ENCODE results near the gene MKLN1. TPM values are rescaled to one million over a fixed set of nuclear protein-coding genes. Genes with fewer than 3 reads are reported as not detected.

Gene MKLN1
- total and polyA plus RNA-seq, 4 donors = 7.1 to 48.4 (median 25.5) TPM

- H3K27ac ChIP-seq (ENCODE audit: low read depth in 1 of 2, low read length in 2 of 2) = no peak overlapping the region
- peaks cover 0 to 10% (median 5%) of the 10 kb centered on the region in 4 donors for H3K4me1 ChIP-seq (ENCODE audit: control insufficient read depth in 4 of 4, insufficient read depth in 4 of 4, low read length in 3 of 4)
- DNase-seq (ENCODE audit: low spot score) = no peak
- no peak overlapping the region for H3K4me3 ChIP-seq (ENCODE audit: low read depth in 1 of 3, low read length in 3 of 3)
- H3K27me3 ChIP-seq (ENCODE audit: control insufficient read depth in 4 of 4, insufficient read depth in 4 of 4, low read length in 3 of 4) = no peaks in the 10 kb centered on the region
- TF ChIP-seq ZBTB33 (IDR thresholded peaks at IDR 0.05) (no peak), EGR1 (IDR thresholded peaks at IDR 0.05; ENCODE audit: low read depth in 2 of 2) (no peak)
- H3K36me3 ChIP-seq (ENCODE audit: control insufficient read depth in 4 of 4, insufficient read depth in 3 of 4, low read depth in 1 of 4, low read length in 3 of 4) = peaks cover 0 to 14% (median 1%) of the 10 kb centered on the region in 4 donors
- no peak overlapping the region for H3K9ac ChIP-seq (ENCODE audit: low read depth in 1 of 2, low read length in 2 of 2)
- H3K9me3 ChIP-seq (ENCODE audit: control insufficient read depth in 4 of 4, low read length in 3 of 4) = no peaks in the 10 kb centered on the region
- 87% methylated on average over 1 of the region's 1 CpG for whole genome bisulfite sequencing
These were observed 161.5 kb downstream of the MKLN1 start for GRCh38 chr7:131489196-131489595.

GRCh38 chr7:131489881-131490280 is 162.2 kb downstream of the MKLN1 start:
- Histone ChIP-seq H3K9ac (ENCODE audit: low read depth in 1 of 2, low read length in 2 of 2) (no peak overlapping the region), H3K27ac (ENCODE audit: low read depth in 1 of 2, low read length in 2 of 2) (no peak overlapping the region), H3K4me1 (ENCODE audit: control insufficient read depth in 4 of 4, insufficient read depth in 4 of 4, low read length in 3 of 4) (peaks cover 0 to 10% (median 5%) of the 10 kb centered on the region in 4 donors), H3K27me3 (ENCODE audit: control insufficient read depth in 4 of 4, insufficient read depth in 4 of 4, low read length in 3 of 4) (no peaks in the 10 kb centered on the region), H3K9me3 (ENCODE audit: control insufficient read depth in 4 of 4, low read length in 3 of 4) (no peaks in the 10 kb centered on the region), H3K4me3 (ENCODE audit: low read depth in 1 of 3, low read length in 3 of 3) (no peak overlapping the region), H3K36me3 (ENCODE audit: control insufficient read depth in 4 of 4, insufficient read depth in 3 of 4, low read depth in 1 of 4, low read length in 3 of 4) (peaks cover 0 to 14% (median 1%) of the 10 kb centered on the region in 4 donors)
- DNase-seq (ENCODE audit: low spot score) = no peak
- WGBS = 97% methylated on average over 4 of the region's 4 CpGs
- TF ChIP-seq FOXA1 (IDR thresholded peaks at IDR 0.05) = no peak
- TF ChIP-seq HNF4A (conservative IDR thresholded peaks at IDR 0.05) = no peak
- no peak for TF ChIP-seq RAD21 (IDR thresholded peaks at IDR 0.05)
- TF ChIP-seq HNF4G (IDR thresholded peaks at IDR 0.05) = no peak
- TF ChIP-seq ZBTB33 (IDR thresholded peaks at IDR 0.05) = no peak
- no peak for TF ChIP-seq YY1 (IDR thresholded peaks at IDR 0.05)
- TF ChIP-seq TAF1 (conservative IDR thresholded peaks at IDR 0.05) = no peak

GRCh38 chr7:131493081-131493480 is 165.4 kb downstream of the MKLN1 start:
- TF ChIP-seq FOXA2 (IDR thresholded peaks at IDR 0.05) (no peak), HNF4G (IDR thresholded peaks at IDR 0.05) (no peak), RXRA (IDR thresholded peaks at IDR 0.05) (no peak)
- Histone ChIP-seq H3K4me3 (ENCODE audit: low read depth in 1 of 3, low read length in 3 of 3) (no peak overlapping the region), H3K9ac (ENCODE audit: low read depth in 1 of 2, low read length in 2 of 2) (no peak overlapping the region), H3K4me1 (ENCODE audit: control insufficient read depth in 4 of 4, insufficient read depth in 4 of 4, low read length in 3 of 4) (peaks cover 0 to 18% (median 8%) of the 10 kb centered on the region in 4 donors), H3K9me3 (ENCODE audit: control insufficient read depth in 4 of 4, low read length in 3 of 4) (no peaks in the 10 kb centered on the region), H3K36me3 (ENCODE audit: control insufficient read depth in 4 of 4, insufficient read depth in 3 of 4, low read depth in 1 of 4, low read length in 3 of 4) (peaks cover 0 to 4% (median 1%) of the 10 kb centered on the region in 4 donors), H3K27me3 (ENCODE audit: control insufficient read depth in 4 of 4, insufficient read depth in 4 of 4, low read length in 3 of 4) (no peaks in the 10 kb centered on the region), H3K27ac (ENCODE audit: low read depth in 1 of 2, low read length in 2 of 2) (no peak overlapping the region)
- DNase-seq (ENCODE audit: low spot score) = no peak
- WGBS = 64% methylated on average over 2 of the region's 2 CpGs

GRCh38 chr7:131493581-131493980 is 165.9 kb downstream of the MKLN1 start:
- Histone ChIP-seq H3K4me3 (ENCODE audit: low read depth in 1 of 3, low read length in 3 of 3) (no peak overlapping the region), H3K36me3 (ENCODE audit: control insufficient read depth in 4 of 4, insufficient read depth in 3 of 4, low read depth in 1 of 4, low read length in 3 of 4) (peaks cover 0 to 4% (median 1%) of the 10 kb centered on the region in 4 donors), H3K9me3 (ENCODE audit: control insufficient read depth in 4 of 4, low read length in 3 of 4) (no peaks in the 10 kb centered on the region), H3K27ac (ENCODE audit: low read depth in 1 of 2, low read length in 2 of 2) (no peak overlapping the region), H3K27me3 (ENCODE audit: control insufficient read depth in 4 of 4, insufficient read depth in 4 of 4, low read length in 3 of 4) (no peaks in the 10 kb centered on the region), H3K9ac (ENCODE audit: low read depth in 1 of 2, low read length in 2 of 2) (no peak overlapping the region), H3K4me1 (ENCODE audit: control insufficient read depth in 4 of 4, insufficient read depth in 4 of 4, low read length in 3 of 4) (peaks cover under 1 to 23% (median 8%) of the 10 kb centered on the region in 4 donors)
- DNase-seq (ENCODE audit: low spot score) = no peak
- no peak for TF ChIP-seq CTCF (IDR thresholded peaks at IDR 0.05; ENCODE audit: low read depth, low read length, missing input control)
- TF ChIP-seq FOXA2 (IDR thresholded peaks at IDR 0.05) = no peak
- no peak for TF ChIP-seq ATF3 (IDR thresholded peaks at IDR 0.05)
- TF ChIP-seq EGR1 (IDR thresholded peaks at IDR 0.05; ENCODE audit: low read depth in 2 of 2) = no peak
